H9 (cell line): Measurements from ENCODE around the gene OSBP2. TPM values are rescaled to one million over a fixed set of nuclear protein-coding genes. Genes with fewer than 3 reads are reported as not detected.

Source experiments
- DNase-seq: peaks from one replicate; pipeline ENCODE4 v3.0.0-alpha.2; 2017
- H2AFZ ChIP-seq: one replicate; pipeline ENCODE4 v1.6.1; 2013; ENCODE audit warnings: mild to moderate bottlenecking, low read length, control low read depth, moderate library complexity
- H2AK5ac ChIP-seq: 2 replicates; pipeline ENCODE4 v1.6.1; 2013; ENCODE audit warnings: low read length, control low read depth, mixed read lengths; ENCODE audit not compliant: insufficient read length
- H2BK120ac ChIP-seq: one replicate; pipeline ENCODE4 v1.6.1; 2013; ENCODE audit warnings: low read depth, mild to moderate bottlenecking, low read length, control low read depth, inconsistent platforms; ENCODE audit not compliant: poor library complexity, severe bottlenecking
- H2BK12ac ChIP-seq: 2 replicates; pipeline ENCODE4 v1.6.1; 2013; ENCODE audit warnings: low read length, control low read depth, mixed read lengths, low read depth; ENCODE audit not compliant: insufficient read length
- H2BK15ac ChIP-seq: 2 replicates; pipeline ENCODE4 v1.6.1; 2013; ENCODE audit warnings: low read depth, low read length, control low read depth
- H2BK20ac ChIP-seq: one replicate; pipeline ENCODE4 v1.6.1; 2013; ENCODE audit warnings: low read depth, mild to moderate bottlenecking, low read length, control low read depth, inconsistent platforms; ENCODE audit not compliant: poor library complexity, severe bottlenecking
- H2BK5ac ChIP-seq: 2 replicates; pipeline ENCODE4 v1.6.1; 2013; ENCODE audit warnings: low read length, control low read depth, mixed read lengths; ENCODE audit not compliant: insufficient read length
- H3K14ac ChIP-seq: 2 replicates; pipeline ENCODE4 v1.6.1; 2013; ENCODE audit warnings: low read length, control low read depth; ENCODE audit not compliant: insufficient read depth
- H3K18ac ChIP-seq: 2 replicates; pipeline ENCODE4 v1.6.1; 2013; ENCODE audit warnings: low read depth, mild to moderate bottlenecking, mixed read lengths, low read length, control low read depth; ENCODE audit not compliant: insufficient read length
- H3K23ac ChIP-seq: 2 replicates; pipeline ENCODE4 v1.6.1; 2013; ENCODE audit warnings: low read length, control low read depth, mixed read lengths, low read depth; ENCODE audit not compliant: insufficient read length
- H3K23me2 ChIP-seq: 2 replicates; pipeline ENCODE4 v1.6.1; 2013; ENCODE audit warnings: low read depth, mild to moderate bottlenecking, mixed read lengths, low read length, control low read depth; ENCODE audit not compliant: insufficient read length, poor library complexity, severe bottlenecking
- H3K27ac ChIP-seq: 2 replicates; pipeline ENCODE4 v1.5.1; 2013; ENCODE audit warnings: low read length, control low read depth, mixed read lengths, low read depth; ENCODE audit not compliant: insufficient read length
- H3K27me3 ChIP-seq: 2 replicates; pipeline ENCODE4 v1.6.1; 2013; ENCODE audit warnings: low read length, control low read depth, inconsistent platforms; ENCODE audit not compliant: insufficient read depth
- H3K4ac ChIP-seq: 2 replicates; pipeline ENCODE4 v1.6.1; 2013; ENCODE audit warnings: low read depth, mild to moderate bottlenecking, control low read depth, inconsistent platforms, low read length, moderate library complexity
- H3K4me1 ChIP-seq: 2 replicates; pipeline ENCODE4 v1.6.1; 2013; ENCODE audit warnings: low read length, control low read depth, inconsistent platforms; ENCODE audit not compliant: insufficient read depth
- H3K4me2 ChIP-seq: 2 replicates; pipeline ENCODE4 v1.6.1; 2013; ENCODE audit warnings: low read length, control low read depth, mixed read lengths; ENCODE audit not compliant: insufficient read length, insufficient read depth
- H3K56ac ChIP-seq: 2 replicates; pipeline ENCODE4 v1.6.1; 2013; ENCODE audit warnings: low read depth, mild to moderate bottlenecking, mixed read lengths, low read length, control low read depth; ENCODE audit not compliant: insufficient read length
- H3K79me1 ChIP-seq: 2 replicates; pipeline ENCODE4 v1.6.1; 2013; ENCODE audit warnings: low read depth, mild to moderate bottlenecking, moderate library complexity, low read length, control low read depth, inconsistent platforms; ENCODE audit not compliant: insufficient read depth, poor library complexity, severe bottlenecking
- H3K79me2 ChIP-seq: 2 replicates; pipeline ENCODE4 v1.6.1; 2013; ENCODE audit warnings: low read length, control low read depth, inconsistent platforms; ENCODE audit not compliant: insufficient read depth
- H3K9ac ChIP-seq: 2 replicates; pipeline ENCODE4 v1.6.1; 2013; ENCODE audit warnings: low read length, control low read depth, mixed read lengths; ENCODE audit not compliant: insufficient read length; ENCODE audit errors: extremely low read depth
- H3K9me3 ChIP-seq: one replicate; pipeline ENCODE4 v1.6.1; 2013; ENCODE audit warnings: low read depth, low read length, inconsistent platforms; ENCODE audit not compliant: control insufficient read depth
- H3T11ph ChIP-seq: one replicate; pipeline ENCODE4 v1.6.1; 2013; ENCODE audit warnings: mild to moderate bottlenecking, low read length, control low read depth, inconsistent platforms
- H4K20me1 ChIP-seq: one replicate; pipeline ENCODE4 v1.6.1; 2013; ENCODE audit not compliant: control insufficient read depth, insufficient read length, insufficient read depth
- H4K5ac ChIP-seq: 2 replicates; pipeline ENCODE4 v1.6.1; 2013; ENCODE audit warnings: low read depth, mild to moderate bottlenecking, mixed read lengths, low read length, control low read depth; ENCODE audit not compliant: insufficient read length
- H4K8ac ChIP-seq: replicated peaks from 2 replicates; pipeline ENCODE4 v1.6.1; 2013; ENCODE audit warnings: low read length, control low read depth, mixed read lengths, low read depth; ENCODE audit not compliant: insufficient read length
- H4K91ac ChIP-seq: 2 replicates; pipeline ENCODE4 v1.6.1; 2013; ENCODE audit warnings: low read depth, mild to moderate bottlenecking, moderate library complexity, mixed read lengths, low read length, control low read depth; ENCODE audit not compliant: insufficient read length
- H3K27ac Mint-ChIP-seq, 3 experiments: 2 replicates in 2 of 3; 3 replicates in 1 of 3; pipeline ENCODE4 v1.8.0; 2020 to 2021; ENCODE audit warnings: mixed read lengths in 3 of 3, mild to moderate bottlenecking in 1 of 3, moderate library complexity in 1 of 3
- H3K27me3 Mint-ChIP-seq: 2 replicates; pipeline ENCODE4 v1.8.0; 2021; ENCODE audit warnings: low read depth, mild to moderate bottlenecking, moderate library complexity, mixed read lengths
- H3K36me3 Mint-ChIP-seq, 3 experiments: 2 replicates in 2 of 3; 3 replicates in 1 of 3; pipeline ENCODE4 v1.8.0; 2020 to 2021; ENCODE audit warnings: low read depth in 3 of 3, mixed read lengths in 3 of 3; ENCODE audit not compliant: insufficient read depth in 1 of 3
- H3K4me1 Mint-ChIP-seq, 2 experiments: 2 replicates each; pipeline ENCODE4 v1.8.0; 2020; ENCODE audit warnings: mixed read lengths in 2 of 2
- H3K4me3 Mint-ChIP-seq, 2 experiments: 2 replicates in 1 of 2; 3 replicates in 1 of 2; pipeline ENCODE4 v1.8.0; 2020 to 2021; ENCODE audit warnings: mild to moderate bottlenecking in 2 of 2, mixed read lengths in 2 of 2, moderate library complexity in 1 of 2
- H3K9me3 Mint-ChIP-seq, 2 experiments: 2 replicates in 1 of 2; 3 replicates in 1 of 2; pipeline ENCODE4 v1.8.0; 2020; ENCODE audit warnings: mild to moderate bottlenecking in 2 of 2, mixed read lengths in 2 of 2, moderate library complexity in 1 of 2
- WGBS: extraction: QIAGEN DNeasy Blood & Tissue Kit; methylation state at CpG from one replicate; pipeline ENCODE4 v1.1.7; 2013; ENCODE audit warnings: missing lambda C conversion rate, low lambda C conversion rate, mixed read lengths; ENCODE audit not compliant: insufficient read length; ENCODE audit errors: extremely low coverage; 5-methylcytosine and 5-hydroxymethylcytosine counted together
- total RNA-seq: library from RNA; stranded (reverse); gene quantifications from 2 replicates; pipeline ENCODE4 v1.2.1, GENCODE V29; 2021
- TF ChIP-seq, protein P1 (sequence below): fragments of 200-600 bp; sonication (generic); conservative IDR thresholded peaks from 3 replicates; pipeline ENCODE4 v1.8.0; 2021; ENCODE audit warnings: antibody characterized with exemption, mild to moderate bottlenecking

OSBP2 gene
- total RNA-seq, 1 experiment from 2014 or later, result 3.4 TPM

DNA sequence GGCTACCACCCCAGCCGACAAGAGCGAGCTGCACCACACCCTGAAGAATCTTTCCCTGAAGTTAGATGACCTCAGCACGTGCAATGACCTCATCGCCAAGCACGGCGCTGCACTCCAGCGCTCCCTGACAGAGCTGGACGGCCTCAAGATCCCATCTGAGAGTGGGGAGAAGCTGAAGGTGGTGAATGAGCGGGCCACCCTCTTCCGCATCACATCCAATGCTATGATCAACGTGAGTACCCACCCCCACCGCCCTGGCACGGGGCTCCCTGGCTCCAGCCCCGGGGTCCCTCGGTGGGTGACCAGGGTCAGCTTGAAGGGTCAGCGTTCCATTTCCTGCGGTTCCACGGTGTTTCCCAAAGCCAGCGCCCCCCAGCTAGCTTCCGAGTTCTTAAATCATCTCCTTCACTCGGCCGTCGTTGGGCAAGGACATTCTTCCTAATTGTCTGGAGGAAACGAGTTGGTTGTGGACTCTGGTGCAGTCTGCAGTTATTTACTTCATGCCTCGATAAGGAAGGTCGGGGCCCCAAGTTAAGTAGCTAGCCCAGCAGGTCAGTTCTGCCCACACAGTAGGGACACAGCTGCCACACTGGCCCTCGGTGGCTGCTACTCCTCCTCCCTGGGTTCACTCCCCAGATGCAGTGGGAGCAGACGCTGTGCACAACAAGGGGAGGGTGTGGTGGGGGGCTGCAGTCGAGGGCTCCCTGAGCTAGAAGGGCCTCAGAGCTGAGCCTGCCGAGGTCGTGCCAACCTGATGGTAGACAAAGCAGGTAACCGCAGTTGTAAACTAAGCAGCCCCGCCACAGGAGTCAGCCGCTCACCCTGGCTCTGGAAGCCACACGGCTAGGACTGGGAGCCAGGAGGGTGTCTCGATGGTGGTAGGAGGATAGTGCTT lies 176.0 kb downstream of the OSBP2 start:
- no CpG with 5 or more reads among the region's 36 CpGs for WGBS
- peak; percentile 20 for DNase-seq
- H3K9me3 ChIP-seq, result no peaks in the 10 kb centered on the region
- no peak overlapping the region for H3T11ph ChIP-seq
- Mint-ChIP-seq H3K27me3 (no peaks in the 10 kb centered on the region), H3K9me3 (no peaks in the 10 kb centered on the region), H3K4me1 (no peaks in the 10 kb centered on the region), H3K4me3 (no peak overlapping the region), H3K36me3 (no peaks in the 10 kb centered on the region; a peak in 2 of 7 replicates), H3K27ac (peak overlapping the region in 1 of 3 experiments; percentile 85; a peak in 2 of 7 replicates)
- TF ChIP-seq, protein P1, sequence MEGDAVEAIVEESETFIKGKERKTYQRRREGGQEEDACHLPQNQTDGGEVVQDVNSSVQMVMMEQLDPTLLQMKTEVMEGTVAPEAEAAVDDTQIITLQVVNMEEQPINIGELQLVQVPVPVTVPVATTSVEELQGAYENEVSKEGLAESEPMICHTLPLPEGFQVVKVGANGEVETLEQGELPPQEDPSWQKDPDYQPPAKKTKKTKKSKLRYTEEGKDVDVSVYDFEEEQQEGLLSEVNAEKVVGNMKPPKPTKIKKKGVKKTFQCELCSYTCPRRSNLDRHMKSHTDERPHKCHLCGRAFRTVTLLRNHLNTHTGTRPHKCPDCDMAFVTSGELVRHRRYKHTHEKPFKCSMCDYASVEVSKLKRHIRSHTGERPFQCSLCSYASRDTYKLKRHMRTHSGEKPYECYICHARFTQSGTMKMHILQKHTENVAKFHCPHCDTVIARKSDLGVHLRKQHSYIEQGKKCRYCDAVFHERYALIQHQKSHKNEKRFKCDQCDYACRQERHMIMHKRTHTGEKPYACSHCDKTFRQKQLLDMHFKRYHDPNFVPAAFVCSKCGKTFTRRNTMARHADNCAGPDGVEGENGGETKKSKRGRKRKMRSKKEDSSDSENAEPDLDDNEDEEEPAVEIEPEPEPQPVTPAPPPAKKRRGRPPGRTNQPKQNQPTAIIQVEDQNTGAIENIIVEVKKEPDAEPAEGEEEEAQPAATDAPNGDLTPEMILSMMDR, result no peak
- no peak overlapping the region for H3K27ac ChIP-seq
- no peak overlapping the region for H3K9ac ChIP-seq
- no peak overlapping the region for H2BK20ac ChIP-seq
- no peak overlapping the region for H4K5ac ChIP-seq
- no peak overlapping the region for H3K56ac ChIP-seq
- no peak overlapping the region for H3K4me2 ChIP-seq
- no peak overlapping the region for H2AFZ ChIP-seq
- H3K23me2 ChIP-seq, result no peaks in the 10 kb centered on the region
- H2BK12ac ChIP-seq, result no peak overlapping the region
- H3K14ac ChIP-seq, result no peak overlapping the region; the same call in 1 of the 2 replicates
- H2BK120ac ChIP-seq, result no peak overlapping the region
- H3K4me1 ChIP-seq, result no peaks in the 10 kb centered on the region
- H4K20me1 ChIP-seq, result no peaks in the 10 kb centered on the region
- no peak overlapping the region for H3K23ac ChIP-seq
- H3K79me1 ChIP-seq, result no peaks in the 10 kb centered on the region
- no peak overlapping the region for H3K18ac ChIP-seq
- H2BK15ac ChIP-seq, result no peak overlapping the region
- no peak overlapping the region for H3K4ac ChIP-seq
- no peak overlapping the region for H4K91ac ChIP-seq
- no peak overlapping the region for H2BK5ac ChIP-seq
- no peaks in the 10 kb centered on the region for H3K27me3 ChIP-seq
- no peak overlapping the region for H4K8ac ChIP-seq
- no peaks in the 10 kb centered on the region for H3K79me2 ChIP-seq
- H2AK5ac ChIP-seq, result no peak overlapping the region
